C4-2B (cell line): ENCODE measurements around the gene FOXL3.

Experiments
- H3K27ac ChIP-seq: fragments of 450-650 bp; 2 replicates; pipeline ENCODE4 v1.5.1; 2017
- CTCF ChIP-seq: fragments of 450-650 bp; conservative IDR thresholded peaks from 2 replicates; pipeline ENCODE4 v1.5.1; 2017; ENCODE audit warnings: mild to moderate bottlenecking
- ZFX ChIP-seq: fragments of 450-650 bp; IDR thresholded peaks from 2 replicates; pipeline ENCODE4 v1.6.1; 2017

FOXL3 gene

GRCh38 chr7:298743-299142 lies 8.8 kb downstream of the FOXL3 start:
- H3K27ac ChIP-seq = no peak overlapping the region
- TF ChIP-seq CTCF (no peak), ZFX (no peak)

- no peak for TF ChIP-seq CTCF
- TF ChIP-seq ZFX = no peak
- H3K27ac ChIP-seq = no peak overlapping the region
Measured at GRCh38 chr7:299169-299568, 9.2 kb downstream of the FOXL3 start.

GRCh38 chr7:299628-300027 lies 9.7 kb downstream of the FOXL3 start:
- H3K27ac ChIP-seq = no peak overlapping the region
- TF ChIP-seq ZFX (no peak), CTCF (no peak)

GRCh38 chr7:300048-300447 lies 10.1 kb downstream of the FOXL3 start:
- no peak overlapping the region for H3K27ac ChIP-seq
- TF ChIP-seq CTCF (no peak), ZFX (no peak)

GRCh38 chr7:300546-301290 lies 10.7 kb downstream of the FOXL3 start:
- no peak overlapping the region for H3K27ac ChIP-seq
- no peak for TF ChIP-seq CTCF
- TF ChIP-seq ZFX = no peak

- no peak overlapping the region for H3K27ac ChIP-seq
- TF ChIP-seq ZFX (no peak), CTCF (no peak)
Measured at GRCh38 chr7:301291-302053, 11.5 kb downstream of the FOXL3 start.
